ENCODE measurements around the gene OCA2.

DNA sequence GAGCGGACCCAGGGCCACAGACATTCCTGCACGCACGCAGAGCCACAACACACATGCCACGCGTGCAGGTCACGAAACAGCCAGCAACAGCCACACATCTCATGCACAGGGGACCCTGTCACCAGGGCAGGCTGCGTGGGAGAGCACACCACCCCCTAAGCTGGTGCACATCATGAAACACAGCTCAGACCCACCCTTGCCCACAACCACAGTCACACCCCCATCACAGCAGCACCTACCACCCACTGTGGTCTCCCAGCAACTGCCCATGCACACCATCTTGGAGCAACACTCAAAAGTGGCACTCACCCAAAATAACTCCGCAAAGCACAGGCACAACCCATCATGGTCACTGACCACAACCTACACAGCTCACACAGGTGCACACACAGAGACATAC is 75.7 kb downstream of the OCA2 start:
- TF ChIP-seq CTCF (IDR thresholded peaks at IDR 0.05; ENCODE audit: low read length) (no peak), EZH2 (IDR thresholded peaks at IDR 0.05; ENCODE audit: borderline replicate concordance, low read length) (no peak)
